ENCODE data around the gene KCNQ1. TPM values are rescaled to one million over a fixed set of nuclear protein-coding genes. Genes with fewer than 3 reads are reported as not detected.

Gene KCNQ1
- total RNA-seq, 1 experiment from 2014 or later = 10.7 TPM

GRCh38 chr11:2802389-2803185 lies 357.8 kb downstream of the KCNQ1 start:
- Histone ChIP-seq H3K9ac (ENCODE audit: low read length) (no peak overlapping the region), H3K4me1 (ENCODE audit: control insufficient read depth in 1 of 2, insufficient read depth in 2 of 2, low read length in 2 of 2) (no peaks in the 10 kb centered on the region), H2AFZ (ENCODE audit: low read depth, low read length, poor library complexity, severe bottlenecking) (no peak overlapping the region), H3K36me3 (ENCODE audit: control insufficient read depth in 1 of 2, insufficient read depth in 2 of 2, low read length in 2 of 2) (no peaks in the 10 kb centered on the region), H3K9me2 (ENCODE audit: insufficient read depth) (no peaks in the 10 kb centered on the region), H3K27me3 (ENCODE audit: insufficient read depth, low read length) (no peaks in the 10 kb centered on the region), H3K79me2 (ENCODE audit: insufficient read depth, low read length) (no peaks in the 10 kb centered on the region), H3K4me2 (ENCODE audit: low read length) (no peak overlapping the region), H4K20me1 (ENCODE audit: insufficient read depth) (no peaks in the 10 kb centered on the region), H3K9me3 (ENCODE audit: control insufficient read depth in 1 of 2, insufficient read depth in 1 of 2, low read depth in 1 of 2, low read length in 2 of 2) (no peaks in the 10 kb centered on the region), H3K4me3 (replicated peaks in 1 of 2; ENCODE audit: low read depth in 1 of 2, low read length in 2 of 2) (no peak overlapping the region), H3K27ac (ENCODE audit: low read depth, low read length) (no peak overlapping the region)
- BruUV-seq (replicated peaks) = no TSS peak
- TF ChIP-seq CEBPB (IDR thresholded peaks at IDR 0.05; ENCODE audit: low read depth) = no peak
- TF ChIP-seq JUND (IDR thresholded peaks at IDR 0.05) = no peak
- TF ChIP-seq ELF1 (IDR thresholded peaks at IDR 0.05; ENCODE audit: borderline replicate concordance, low read depth) = no peak
- DNase-seq (ENCODE audit: low read depth, low spot score) = no peak
- ChIA-PET RAD21 (ENCODE audit: low non-redundant PET in 1 of 2, low total read pairs in 2 of 2, uncharacterized antibody in 2 of 2, unreplicated experiment in 2 of 2) (no interaction called here), POLR2A (no interaction called here), CTCF (no interaction called here)
- intact Hi-C loops (cut with micrococcal nuclease) = no loop called here
- no peak for ATAC-seq

- no peaks in the 10 kb centered on the region for H3K9me3 ChIP-seq (ENCODE audit: control insufficient read depth in 1 of 2, insufficient read depth in 1 of 2, low read depth in 1 of 2, low read length in 2 of 2)
- no peaks in the 10 kb centered on the region for H3K36me3 ChIP-seq (ENCODE audit: control insufficient read depth in 1 of 2, insufficient read depth in 2 of 2, low read length in 2 of 2)
- H3K9ac ChIP-seq (ENCODE audit: low read length) = no peak overlapping the region
- CTCF ChIA-PET = no interaction called here
- intact Hi-C loops (cut with micrococcal nuclease) = no loop called here
- H2AFZ ChIP-seq (ENCODE audit: low read depth, low read length, poor library complexity, severe bottlenecking) = no peak overlapping the region
- no peaks in the 10 kb centered on the region for H3K9me2 ChIP-seq (ENCODE audit: insufficient read depth)
- H4K20me1 ChIP-seq (ENCODE audit: insufficient read depth) = no peaks in the 10 kb centered on the region
- DNase-seq (ENCODE audit: low read depth, low spot score) (no peak), ATAC-seq (no peak; the same call in 1 of the 2 replicates)
- no peak overlapping the region for H3K27ac ChIP-seq (ENCODE audit: low read depth, low read length)
- POLR2A ChIA-PET = no interaction called here
- no peak overlapping the region for H3K4me3 ChIP-seq (replicated peaks in 1 of 2; ENCODE audit: low read depth in 1 of 2, low read length in 2 of 2)
- H3K4me1 ChIP-seq (ENCODE audit: control insufficient read depth in 1 of 2, insufficient read depth in 2 of 2, low read length in 2 of 2) = no peaks in the 10 kb centered on the region
- H3K27me3 ChIP-seq (ENCODE audit: insufficient read depth, low read length) = no peaks in the 10 kb centered on the region
- no peak for TF ChIP-seq MAX (IDR thresholded peaks at IDR 0.05)
- no peak for TF ChIP-seq ZNF274 (IDR thresholded peaks at IDR 0.05; ENCODE audit: low read depth, low read length)
- no peak for TF ChIP-seq REST (IDR thresholded peaks at IDR 0.05; ENCODE audit: low read depth)
- no peak for TF ChIP-seq SRF (IDR thresholded peaks at IDR 0.05; ENCODE audit: low read depth)
- TF ChIP-seq ATF3 (IDR thresholded peaks at IDR 0.05) = no peak
- TF ChIP-seq POLR2AphosphoS5 (IDR thresholded peaks at IDR 0.05; ENCODE audit: low read depth, low read length) = no peak
- TF ChIP-seq CBX3 (IDR thresholded peaks at IDR 0.05; ENCODE audit: low read depth) = no peak
- no peak for TF ChIP-seq YY1 (IDR thresholded peaks at IDR 0.05; ENCODE audit: extremely low read depth, insufficient replicate concordance, low read depth, low read length)
- no TSS peak for BruUV-seq (replicated peaks)
- no peaks in the 10 kb centered on the region for H3K79me2 ChIP-seq (ENCODE audit: insufficient read depth, low read length)
- no peak overlapping the region for H3K4me2 ChIP-seq (ENCODE audit: low read length)
- RAD21 ChIA-PET (ENCODE audit: low non-redundant PET in 1 of 2, low total read pairs in 2 of 2, uncharacterized antibody in 2 of 2, unreplicated experiment in 2 of 2) = no interaction called here
These were observed 358.6 kb downstream of the KCNQ1 start for GRCh38 chr11:2803186-2804091.
